OCI-LY3 (cell line): Measurements from ENCODE around the gene ITGBL1.

Experiments used
- CTCF ChIP-seq: fragments of 200-600, 300-600 bp; sonication (generic); IDR thresholded peaks from 2 replicates; pipeline ENCODE4 v1.5.1; 2014; ENCODE audit warnings: antibody characterized with exemption, low read length, low read depth
- EZH2phosphoT487 ChIP-seq: fragments of 200-600 bp; shearing (Covaris generic); IDR thresholded peaks from 2 replicates; pipeline ENCODE4 v1.6.1; 2018; ENCODE audit warnings: antibody characterized with exemption, mixed run types, low read depth

GRCh38 chr13:101423872-101424271 is 28.6 kb upstream of the ITGBL1 start:
- TF ChIP-seq CTCF (no peak), EZH2phosphoT487 (no peak)
